SU-DHL-6 (cell line): Measurements from ENCODE around the gene HLA-C.

Experiments
- H2AFZ ChIP-seq: fragments of 200-600 bp; sonication (generic); 2 replicates; pipeline ENCODE4 v1.6.1; 2014; ENCODE audit warnings: low read depth, mild to moderate bottlenecking, moderate library complexity, mixed read lengths, antibody characterized with exemption, low read length; ENCODE audit not compliant: severe bottlenecking
- H3F3A ChIP-seq: fragments of 200-600 bp; shearing (Covaris generic); 2 replicates; pipeline ENCODE4 v1.6.0; 2016; ENCODE audit warnings: antibody characterized with exemption, mild to moderate bottlenecking; ENCODE audit not compliant: insufficient read depth
- H3K27ac ChIP-seq: fragments of 200-600 bp; sonication (generic); 2 replicates; pipeline ENCODE4 v1.5.1; 2016; ENCODE audit warnings: low read depth, mild to moderate bottlenecking, low read length, moderate library complexity, mixed read lengths
- H3K27me3 ChIP-seq: fragments of 200-600 bp; sonication (generic), shearing (Covaris generic); 2 replicates; pipeline ENCODE4 v1.6.0; 2014; ENCODE audit warnings: mild to moderate bottlenecking, low read length
- H3K36me3 ChIP-seq: fragments of 200-600 bp; sonication (generic); 2 replicates; pipeline ENCODE4 v1.6.1; 2014; ENCODE audit warnings: mild to moderate bottlenecking, low read length, mixed read lengths
- H3K4me2 ChIP-seq: fragments of 300-600, 200-600 bp; shearing (Covaris generic), sonication (generic); 2 replicates; pipeline ENCODE4 v1.6.0; 2014; ENCODE audit warnings: low read length, low read depth, mild to moderate bottlenecking; ENCODE audit not compliant: poor library complexity, severe bottlenecking
- H3K4me3 ChIP-seq: fragments of 200-600 bp; sonication (generic); 2 replicates; pipeline ENCODE4 v1.5.1; 2014; ENCODE audit warnings: antibody characterized with exemption, low read length, mild to moderate bottlenecking, mixed read lengths; ENCODE audit not compliant: insufficient read depth, poor library complexity, severe bottlenecking
- H3K79me2 ChIP-seq: fragments of 200-600 bp; sonication (generic); 2 replicates; pipeline ENCODE4 v1.6.1; 2014; ENCODE audit warnings: mild to moderate bottlenecking, low read length, moderate library complexity; ENCODE audit not compliant: insufficient read depth
- H3K9ac ChIP-seq: fragments of 200-600 bp; sonication (generic); 2 replicates; pipeline ENCODE4 v1.7.0; 2014; ENCODE audit warnings: mild to moderate bottlenecking, low read length
- H3K9me2 ChIP-seq: fragments of 200-600 bp; sonication (generic); replicated peaks from 2 replicates; pipeline ENCODE4 v1.6.1; 2014; ENCODE audit warnings: low read length; ENCODE audit not compliant: insufficient read depth
- H3K9me3 ChIP-seq: fragments of 200-600 bp; sonication (generic); 2 replicates; pipeline ENCODE4 v1.6.1; 2014; ENCODE audit warnings: low read length, mixed read lengths; ENCODE audit not compliant: insufficient read depth
- H4K20me1 ChIP-seq: fragments of 200-600 bp; sonication (generic); 2 replicates; pipeline ENCODE4 v1.6.1; 2014; ENCODE audit warnings: low read depth, mild to moderate bottlenecking, antibody characterized with exemption, low read length, moderate library complexity, mixed read lengths
- EZH2phosphoT487 ChIP-seq: fragments of 200-600 bp; sonication (generic), shearing (Covaris generic); conservative IDR thresholded peaks from 2 replicates; pipeline ENCODE4 v1.6.1; 2018; ENCODE audit warnings: mild to moderate bottlenecking, antibody characterized with exemption, low read length, moderate library complexity, mixed read lengths
- TF ChIP-seq, protein P1 (sequence below): fragments of 200-600 bp; sonication (generic); IDR thresholded peaks from one replicate; pipeline ENCODE4 v1.5.1; 2017; ENCODE audit warnings: antibody characterized with exemption, mild to moderate bottlenecking, low read length, moderate library complexity; ENCODE audit not compliant: insufficient read depth, poor library complexity, severe bottlenecking

HLA-C gene

DNA sequence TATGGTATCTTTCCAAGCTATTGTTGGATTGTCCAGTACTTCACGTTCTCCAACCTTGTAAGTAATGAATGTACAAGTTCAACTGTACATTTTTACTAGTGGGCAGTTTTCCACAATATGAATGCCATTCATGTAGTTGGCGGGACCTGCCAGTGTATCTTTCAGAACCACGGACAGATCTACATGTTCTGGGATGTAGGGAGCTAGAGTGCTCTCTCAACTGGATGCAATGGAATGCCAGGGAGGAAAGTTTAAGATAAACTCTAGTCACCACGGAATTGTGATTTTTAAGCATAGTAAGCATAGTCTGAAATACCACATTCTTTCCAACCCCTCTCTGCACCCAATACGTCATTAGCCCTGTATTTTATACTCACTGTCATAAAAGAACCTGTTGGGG is 21.5 kb upstream of the HLA-C start:
- no peaks in the 10 kb centered on the region for H3K9me3 ChIP-seq
- no peak overlapping the region for H3K4me2 ChIP-seq
- no peaks in the 10 kb centered on the region for H4K20me1 ChIP-seq
- H3K79me2 ChIP-seq, result no peaks in the 10 kb centered on the region
- no peak for TF ChIP-seq EZH2phosphoT487
- TF ChIP-seq, protein P1, sequence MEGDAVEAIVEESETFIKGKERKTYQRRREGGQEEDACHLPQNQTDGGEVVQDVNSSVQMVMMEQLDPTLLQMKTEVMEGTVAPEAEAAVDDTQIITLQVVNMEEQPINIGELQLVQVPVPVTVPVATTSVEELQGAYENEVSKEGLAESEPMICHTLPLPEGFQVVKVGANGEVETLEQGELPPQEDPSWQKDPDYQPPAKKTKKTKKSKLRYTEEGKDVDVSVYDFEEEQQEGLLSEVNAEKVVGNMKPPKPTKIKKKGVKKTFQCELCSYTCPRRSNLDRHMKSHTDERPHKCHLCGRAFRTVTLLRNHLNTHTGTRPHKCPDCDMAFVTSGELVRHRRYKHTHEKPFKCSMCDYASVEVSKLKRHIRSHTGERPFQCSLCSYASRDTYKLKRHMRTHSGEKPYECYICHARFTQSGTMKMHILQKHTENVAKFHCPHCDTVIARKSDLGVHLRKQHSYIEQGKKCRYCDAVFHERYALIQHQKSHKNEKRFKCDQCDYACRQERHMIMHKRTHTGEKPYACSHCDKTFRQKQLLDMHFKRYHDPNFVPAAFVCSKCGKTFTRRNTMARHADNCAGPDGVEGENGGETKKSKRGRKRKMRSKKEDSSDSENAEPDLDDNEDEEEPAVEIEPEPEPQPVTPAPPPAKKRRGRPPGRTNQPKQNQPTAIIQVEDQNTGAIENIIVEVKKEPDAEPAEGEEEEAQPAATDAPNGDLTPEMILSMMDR, result no peak
- H2AFZ ChIP-seq, result no peak overlapping the region
- H3K4me3 ChIP-seq, result no peak overlapping the region
- no peak overlapping the region for H3K27ac ChIP-seq
- H3K36me3 ChIP-seq, result no peaks in the 10 kb centered on the region
- H3K9me2 ChIP-seq, result no peaks in the 10 kb centered on the region
- no peaks in the 10 kb centered on the region for H3K27me3 ChIP-seq
- no peak overlapping the region for H3K9ac ChIP-seq
- H3F3A ChIP-seq, result no peaks in the 10 kb centered on the region

DNA sequence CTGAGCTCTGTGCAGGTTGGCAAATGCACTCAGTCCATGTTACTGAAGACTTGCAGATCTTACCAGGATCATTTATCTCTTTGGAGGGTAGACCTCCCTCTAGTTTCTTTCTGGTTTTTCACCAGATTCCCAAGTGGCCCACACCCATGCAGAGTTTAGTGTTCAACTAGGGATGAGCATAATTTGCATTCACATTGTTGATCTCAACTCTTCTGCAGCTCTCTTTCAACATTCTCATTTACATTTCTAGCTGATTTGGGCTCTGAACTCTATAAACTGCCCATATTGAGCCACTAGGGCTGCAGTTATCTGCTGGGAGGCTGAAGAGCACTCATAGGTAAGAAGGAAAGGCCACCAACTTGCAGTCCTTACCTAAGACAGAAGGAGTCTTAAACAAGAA is 17.9 kb upstream of the HLA-C start:
- Histone ChIP-seq H2AFZ (no peak overlapping the region), H3K36me3 (no peaks in the 10 kb centered on the region), H4K20me1 (no peaks in the 10 kb centered on the region)

DNA sequence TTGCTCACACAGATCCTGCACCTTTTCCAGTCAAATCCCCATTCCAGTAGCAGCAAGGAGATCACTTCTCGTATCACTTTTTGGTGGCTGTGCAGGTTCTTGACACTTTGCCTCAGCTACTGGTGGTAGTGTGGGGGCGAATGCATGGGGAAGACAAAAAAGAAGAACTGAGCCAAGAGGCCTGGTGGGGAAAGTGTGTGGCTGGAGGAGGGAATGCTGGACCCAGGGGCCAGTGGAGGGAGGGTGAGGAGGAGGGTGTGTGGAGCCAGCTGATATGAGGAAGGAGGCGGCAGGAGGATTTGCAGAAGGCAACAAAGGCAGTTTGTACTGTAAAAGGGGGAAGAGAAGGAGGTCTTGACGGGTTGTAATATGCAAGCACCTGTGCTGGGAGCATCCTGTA is 15.7 kb upstream of the HLA-C start:
- H3K27ac ChIP-seq, result no peak overlapping the region
- no peak for TF ChIP-seq EZH2phosphoT487
- TF ChIP-seq, protein P1, result no peak
- H3K4me3 ChIP-seq, result no peak overlapping the region
- no peaks in the 10 kb centered on the region for H3K27me3 ChIP-seq
- H3F3A ChIP-seq, result no peaks in the 10 kb centered on the region
- H3K9ac ChIP-seq, result no peak overlapping the region
- H3K79me2 ChIP-seq, result no peaks in the 10 kb centered on the region
- no peaks in the 10 kb centered on the region for H3K9me3 ChIP-seq
- no peaks in the 10 kb centered on the region for H3K36me3 ChIP-seq
- H3K4me2 ChIP-seq, result no peak overlapping the region
- no peaks in the 10 kb centered on the region for H3K9me2 ChIP-seq
- H4K20me1 ChIP-seq, result no peaks in the 10 kb centered on the region
- no peak overlapping the region for H2AFZ ChIP-seq

More for the DNA sequence above, 17.9 kb upstream of the HLA-C start:
- H3K79me2 ChIP-seq, result no peaks in the 10 kb centered on the region
- H3K27ac ChIP-seq, result no peak overlapping the region
- H3K27me3 ChIP-seq, result no peaks in the 10 kb centered on the region
- H3F3A ChIP-seq, result no peaks in the 10 kb centered on the region
- no peak for TF ChIP-seq EZH2phosphoT487
- TF ChIP-seq, protein P1, result no peak
- no peaks in the 10 kb centered on the region for H3K9me3 ChIP-seq
- H3K9me2 ChIP-seq, result no peaks in the 10 kb centered on the region
- no peak overlapping the region for H3K4me2 ChIP-seq
- no peak overlapping the region for H3K4me3 ChIP-seq
- no peak overlapping the region for H3K9ac ChIP-seq
